ENCODE results near the gene IFT172. TPM values are rescaled to one million over a fixed set of nuclear protein-coding genes. Genes with fewer than 3 reads are reported as not detected.
A peak's percentile ranks its signal among the peaks of the same experiment; 100 is the strongest.

The IFT172 gene
- total RNA-seq, 1 donor from 2014 or later = 30.7 TPM

- DNase-seq (ENCODE audit: extremely low spot score in 2 of 2) = no peak
- no peaks in the 10 kb centered on the region for H3K9me3 ChIP-seq
- no peak overlapping the region for H3K4me3 ChIP-seq
- H3K27ac ChIP-seq = no peak overlapping the region
- peaks cover 0 to 53% of the 10 kb centered on the region in 2 donors for H3K36me3 ChIP-seq
- H3K4me1 ChIP-seq = no peaks in the 10 kb centered on the region
- TF ChIP-seq POLR2AphosphoS5 (IDR thresholded peaks at IDR 0.05; ENCODE audit: insufficient read depth in 1 of 2, low read depth in 1 of 2) (no peak), POLR2A (IDR thresholded peaks at IDR 0.05) (no peak)
- TF ChIP-seq, protein P1, sequence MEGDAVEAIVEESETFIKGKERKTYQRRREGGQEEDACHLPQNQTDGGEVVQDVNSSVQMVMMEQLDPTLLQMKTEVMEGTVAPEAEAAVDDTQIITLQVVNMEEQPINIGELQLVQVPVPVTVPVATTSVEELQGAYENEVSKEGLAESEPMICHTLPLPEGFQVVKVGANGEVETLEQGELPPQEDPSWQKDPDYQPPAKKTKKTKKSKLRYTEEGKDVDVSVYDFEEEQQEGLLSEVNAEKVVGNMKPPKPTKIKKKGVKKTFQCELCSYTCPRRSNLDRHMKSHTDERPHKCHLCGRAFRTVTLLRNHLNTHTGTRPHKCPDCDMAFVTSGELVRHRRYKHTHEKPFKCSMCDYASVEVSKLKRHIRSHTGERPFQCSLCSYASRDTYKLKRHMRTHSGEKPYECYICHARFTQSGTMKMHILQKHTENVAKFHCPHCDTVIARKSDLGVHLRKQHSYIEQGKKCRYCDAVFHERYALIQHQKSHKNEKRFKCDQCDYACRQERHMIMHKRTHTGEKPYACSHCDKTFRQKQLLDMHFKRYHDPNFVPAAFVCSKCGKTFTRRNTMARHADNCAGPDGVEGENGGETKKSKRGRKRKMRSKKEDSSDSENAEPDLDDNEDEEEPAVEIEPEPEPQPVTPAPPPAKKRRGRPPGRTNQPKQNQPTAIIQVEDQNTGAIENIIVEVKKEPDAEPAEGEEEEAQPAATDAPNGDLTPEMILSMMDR (IDR thresholded peaks at IDR 0.05) = no peak
- intact Hi-C loops (cut with DNase I) = no loop called here
- H3K27me3 ChIP-seq = no peaks in the 10 kb centered on the region
These were observed 38.4 kb downstream of the IFT172 start for GRCh38 chr2:27451095-27451494.

DNA sequence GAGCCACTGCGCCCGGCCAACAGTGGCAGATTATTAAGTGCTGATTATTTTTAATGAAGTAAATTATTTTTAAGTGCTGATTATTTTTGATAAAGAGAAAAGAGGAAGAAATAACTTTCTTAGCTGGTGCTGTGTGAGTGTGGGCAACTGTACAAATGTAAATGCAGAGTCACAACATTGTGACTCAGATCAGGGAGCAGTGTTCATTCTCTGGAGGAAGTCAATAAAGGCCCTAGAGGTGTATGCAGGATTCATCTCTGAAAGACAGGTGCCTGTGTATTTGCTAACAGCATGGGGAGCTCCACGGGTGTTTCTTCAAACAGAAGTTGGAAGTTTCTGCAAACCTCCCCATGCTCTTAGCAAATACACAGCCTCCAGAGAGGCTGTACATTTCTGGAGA, 41.2 kb downstream of the IFT172 start:
- Histone ChIP-seq H3K4me3 (no peak overlapping the region), H3K27ac (no peak overlapping the region), H3K9me3 (no peaks in the 10 kb centered on the region), H3K27me3 (no peaks in the 10 kb centered on the region), H3K4me1 (peaks cover 9% of the 10 kb centered on the region), H3K36me3 (peaks cover 0 to 39% of the 10 kb centered on the region in 2 donors)
- intact Hi-C loops (cut with DNase I) = no loop called here
- TF ChIP-seq POLR2AphosphoS5 (IDR thresholded peaks at IDR 0.05; ENCODE audit: insufficient read depth in 1 of 2, low read depth in 1 of 2) (no peak), POLR2A (IDR thresholded peaks at IDR 0.05) (no peak)
- TF ChIP-seq, protein P1 (IDR thresholded peaks at IDR 0.05) = no peak
- DNase-seq (ENCODE audit: extremely low spot score in 2 of 2) = no peak

DNA sequence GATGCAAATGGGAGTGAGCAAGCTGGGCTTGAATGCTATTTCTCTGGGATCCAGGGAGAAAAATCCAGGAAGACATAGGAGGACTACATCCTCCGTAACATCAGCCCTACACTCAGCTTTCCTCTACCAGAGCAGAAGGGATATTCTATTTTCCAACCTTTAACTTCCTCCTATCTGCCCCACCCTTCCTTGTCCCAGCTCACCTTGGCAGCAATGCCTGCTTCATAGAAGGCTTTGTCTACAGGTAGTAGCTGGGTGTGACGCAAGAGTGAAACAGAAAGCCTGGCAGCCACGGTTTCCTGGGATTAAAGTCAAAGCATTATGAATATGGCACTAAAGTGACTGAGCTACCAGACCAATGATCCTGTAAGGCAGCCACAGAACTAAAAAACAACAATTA, 43.5 kb downstream of the IFT172 start:
- Histone ChIP-seq H3K4me1 (peaks cover 27% of the 10 kb centered on the region), H3K27ac (no peak overlapping the region), H3K27me3 (no peaks in the 10 kb centered on the region), H3K4me3 (no peak overlapping the region), H3K9me3 (no peaks in the 10 kb centered on the region), H3K36me3 (peaks cover 0 to 35% of the 10 kb centered on the region in 2 donors)
- intact Hi-C loops (cut with DNase I) = no loop called here
- TF ChIP-seq POLR2A (IDR thresholded peaks at IDR 0.05) (no peak), POLR2AphosphoS5 (IDR thresholded peaks at IDR 0.05; ENCODE audit: insufficient read depth in 1 of 2, low read depth in 1 of 2) (peak in 1 of 2 donors; percentile 82)
- TF ChIP-seq, protein P1 (IDR thresholded peaks at IDR 0.05) = no peak
- no peak for DNase-seq (ENCODE audit: extremely low spot score in 2 of 2)

DNA sequence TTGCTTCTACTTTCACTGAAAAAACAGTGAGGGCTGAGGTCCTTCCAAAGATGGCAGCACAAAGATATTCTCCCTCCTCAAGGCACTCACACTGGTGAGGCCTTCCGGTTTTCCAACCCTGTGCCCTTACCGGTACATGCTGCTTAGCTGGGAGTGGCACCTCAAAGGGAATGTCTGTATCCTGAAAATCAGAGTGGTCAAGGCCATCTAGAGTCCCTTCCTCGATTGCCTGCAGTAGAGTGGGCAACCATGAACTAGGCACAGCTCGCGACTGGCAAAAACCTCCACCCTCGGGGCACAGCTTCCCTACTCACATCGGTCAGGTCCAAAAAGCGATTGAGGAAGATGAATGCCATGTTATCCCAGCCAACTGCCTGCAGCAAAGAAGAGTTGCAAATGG, 43.9 kb downstream of the IFT172 start:
- H3K27me3 ChIP-seq = no peaks in the 10 kb centered on the region
- H3K9me3 ChIP-seq = no peaks in the 10 kb centered on the region
- no peak for DNase-seq (ENCODE audit: extremely low spot score in 2 of 2)
- TF ChIP-seq, protein P1 (IDR thresholded peaks at IDR 0.05) = no peak
- TF ChIP-seq POLR2AphosphoS5 (IDR thresholded peaks at IDR 0.05; ENCODE audit: insufficient read depth in 1 of 2, low read depth in 1 of 2) (no peak), POLR2A (IDR thresholded peaks at IDR 0.05) (no peak)
- intact Hi-C loops (cut with DNase I) = no loop called here
- no peak overlapping the region for H3K27ac ChIP-seq
- no peak overlapping the region for H3K4me3 ChIP-seq
- H3K4me1 ChIP-seq = peaks cover 27% of the 10 kb centered on the region
- H3K36me3 ChIP-seq = peaks cover 0 to 39% of the 10 kb centered on the region in 2 donors

GRCh38 chr2:27445155-27445554, 44.4 kb downstream of the IFT172 start:
- Histone ChIP-seq H3K4me3 (no peak overlapping the region), H3K27ac (no peak overlapping the region), H3K27me3 (no peaks in the 10 kb centered on the region), H3K4me1 (peaks cover 27% of the 10 kb centered on the region), H3K9me3 (no peaks in the 10 kb centered on the region), H3K36me3 (peaks cover 0 to 42% of the 10 kb centered on the region in 2 donors)
- no peak for TF ChIP-seq POLR2AphosphoS5 (IDR thresholded peaks at IDR 0.05; ENCODE audit: insufficient read depth in 1 of 2, low read depth in 1 of 2)
- TF ChIP-seq, protein P1 (IDR thresholded peaks at IDR 0.05) = no peak
- TF ChIP-seq POLR2A (IDR thresholded peaks at IDR 0.05) = no peak
- DNase-seq (ENCODE audit: extremely low spot score in 2 of 2) = no peak
- intact Hi-C loops (cut with DNase I) = no loop called here
